GOT3 (cell line): Measurements from ENCODE around the gene ATP6V0B.

Experiments used
- DNase-seq: peaks from one replicate; lab custom pipeline; 2025; ENCODE audit warnings: mixed read lengths; lab: John Stamatoyannopoulos, UW

Gene ATP6V0B

DNA sequence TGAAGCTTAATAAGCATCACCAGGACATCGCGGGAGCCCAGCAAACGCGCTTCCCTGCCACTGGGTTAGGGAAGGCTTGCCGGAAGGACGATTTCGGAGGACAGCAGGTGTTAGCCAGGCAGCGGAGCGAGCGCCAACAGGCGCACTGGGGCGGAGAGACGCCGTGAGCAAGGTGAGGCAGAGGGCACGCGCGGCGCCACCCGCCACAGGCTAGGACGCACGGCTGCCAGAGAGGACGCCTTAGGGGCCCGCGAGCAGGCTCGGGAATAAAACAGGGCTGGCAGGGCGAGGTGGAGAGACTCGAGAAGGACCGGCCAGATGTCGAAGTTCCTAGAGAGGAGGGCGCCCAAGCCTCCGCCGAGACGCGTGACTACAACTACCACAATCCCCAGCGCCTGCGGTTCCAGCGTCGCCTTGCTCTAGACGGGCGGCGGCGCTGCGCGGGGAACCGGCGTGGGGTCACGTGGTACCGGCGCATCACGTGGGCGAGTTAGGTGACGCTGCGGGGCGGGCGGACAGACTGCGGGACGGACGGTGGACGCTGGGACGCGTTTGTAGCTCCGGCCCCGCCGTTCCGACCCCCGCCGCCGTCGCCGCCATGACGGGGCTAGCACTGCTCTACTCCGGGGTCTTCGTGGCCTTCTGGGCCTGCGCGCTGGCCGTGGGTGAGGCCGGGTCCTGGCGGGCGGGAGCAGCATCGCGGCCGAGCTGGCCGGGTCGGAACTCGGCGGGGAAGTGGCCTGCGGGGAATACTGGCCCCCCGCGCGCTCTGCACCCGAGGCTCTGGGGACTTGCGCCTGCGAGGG lies at the start of gene ATP6V0B:
Gene ATP6V0B (plus strand): TSS at position 518 of the 806 bp plus-strand sequence. CDS start 81 bp downstream, at position 599.
- peak; percentile 71 for DNase-seq

DNA sequence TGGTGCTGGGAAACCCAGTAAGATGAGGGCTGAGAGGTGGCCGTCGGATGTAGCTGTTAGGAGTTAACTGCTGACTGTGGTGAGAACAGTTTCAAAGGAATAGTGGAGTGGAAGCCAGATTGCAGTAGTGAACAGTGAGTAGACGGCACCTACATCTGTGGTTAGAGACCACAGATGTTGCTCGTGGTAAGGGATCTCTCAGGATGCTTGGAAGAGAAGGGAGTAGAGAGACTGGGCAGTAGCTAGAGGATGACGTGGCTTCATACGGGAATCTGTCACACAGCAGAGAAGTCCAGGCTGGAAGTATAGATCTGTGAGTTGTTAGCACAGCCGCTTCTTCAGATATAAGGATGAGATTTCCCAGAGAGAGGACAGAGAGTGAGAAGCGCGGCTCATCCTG lies 48.9 kb upstream of the ATP6V0B start:
- no peak for DNase-seq

- DNase-seq = no peak
Observed at GRCh38 chr1:43930168-43930948, 44.4 kb upstream of the ATP6V0B start.

DNA sequence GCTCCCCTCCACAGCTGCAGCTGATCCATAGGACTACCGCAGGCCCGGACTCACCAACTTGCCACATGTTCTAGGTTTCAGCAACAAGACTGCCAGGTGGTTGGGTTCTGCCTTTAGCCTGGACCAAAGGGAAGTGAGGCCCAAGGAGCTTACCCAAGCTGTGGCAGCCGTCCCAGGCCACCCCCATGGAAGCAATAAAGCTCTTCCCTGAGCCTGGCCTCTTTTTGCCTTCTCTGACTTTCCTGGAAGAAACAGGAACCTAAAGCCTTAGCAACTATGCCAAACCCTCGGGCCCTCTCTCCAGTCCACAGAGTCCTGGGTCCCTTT lies 43.8 kb upstream of the ATP6V0B start:
- DNase-seq = no peak

GRCh38 chr1:43931711-43932660 lies 42.8 kb upstream of the ATP6V0B start:
- DNase-seq = no peak

DNA sequence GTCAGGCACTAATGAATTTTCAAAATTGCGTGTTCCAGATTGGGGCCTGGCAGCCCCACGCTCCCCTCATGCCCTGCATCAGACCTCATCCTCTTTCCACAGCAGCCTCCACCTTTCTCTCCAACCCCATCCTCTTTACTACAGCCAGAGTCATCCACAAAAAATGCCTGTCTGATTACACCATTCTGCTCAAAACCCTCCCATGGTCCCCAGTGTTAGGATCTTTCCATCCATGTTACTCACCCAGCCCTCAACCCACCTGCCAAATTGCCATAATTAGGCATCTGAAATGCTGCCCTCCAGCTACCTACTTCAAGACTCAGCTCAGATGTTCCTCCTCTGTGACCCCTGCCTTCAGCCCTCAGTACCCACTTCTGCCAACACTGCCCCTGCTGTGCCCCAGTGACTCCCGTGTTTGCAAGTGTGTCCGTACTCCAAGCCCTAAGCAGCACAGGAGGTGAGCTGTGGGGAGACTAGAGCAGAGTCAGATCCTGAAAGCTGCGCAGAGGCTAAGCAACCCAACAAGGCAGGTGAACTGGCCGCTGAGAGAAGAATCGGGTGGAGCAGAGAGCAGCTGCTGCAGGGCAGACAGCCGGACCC lies 41.9 kb upstream of the ATP6V0B start:
- DNase-seq = no peak

- DNase-seq = no peak
Observed at GRCh38 chr1:43933386-43934100, 41.2 kb upstream of the ATP6V0B start, which contains the start of gene ARTN. TSS of gene ARTN (plus strand) at chr1:43933801. CDS start at chr1:43935657, 1,856 bp downstream.

- DNase-seq = no peak
Observed at GRCh38 chr1:43934101-43934985, 40.4 kb upstream of the ATP6V0B start.

GRCh38 chr1:43934986-43935324 lies 39.8 kb upstream of the ATP6V0B start:
- no peak for DNase-seq

DNA sequence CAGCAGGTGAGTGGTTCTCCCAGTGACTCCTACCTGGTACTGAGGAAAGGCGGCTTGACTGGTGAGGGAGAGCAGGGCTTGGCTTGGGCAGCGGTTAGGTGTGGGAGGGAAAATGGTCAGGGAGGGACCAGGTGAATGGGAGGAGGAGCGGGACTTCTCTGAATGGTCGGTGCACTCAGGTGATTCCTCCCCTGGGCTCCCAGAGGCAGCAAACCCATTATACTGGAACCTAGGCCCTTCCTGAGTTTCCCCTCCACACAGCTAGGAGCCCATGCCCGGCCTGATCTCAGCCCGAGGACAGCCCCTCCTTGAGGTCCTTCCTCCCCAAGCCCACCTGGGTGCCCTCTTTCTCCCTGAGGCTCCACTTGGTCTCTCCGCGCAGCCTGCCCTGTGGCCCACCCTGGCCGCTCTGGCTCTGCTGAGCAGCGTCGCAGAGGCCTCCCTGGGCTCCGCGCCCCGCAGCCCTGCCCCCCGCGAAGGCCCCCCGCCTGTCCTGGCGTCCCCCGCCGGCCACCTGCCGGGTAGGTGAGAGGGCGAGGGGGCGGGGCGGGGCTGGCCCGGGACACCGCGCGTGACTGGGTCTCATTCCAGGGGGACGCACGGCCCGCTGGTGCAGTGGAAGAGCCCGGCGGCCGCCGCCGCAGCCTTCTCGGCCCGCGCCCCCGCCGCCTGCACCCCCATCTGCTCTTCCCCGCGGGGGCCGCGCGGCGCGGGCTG lies 38.9 kb upstream of the ATP6V0B start:
- DNase-seq = no peak

DNA sequence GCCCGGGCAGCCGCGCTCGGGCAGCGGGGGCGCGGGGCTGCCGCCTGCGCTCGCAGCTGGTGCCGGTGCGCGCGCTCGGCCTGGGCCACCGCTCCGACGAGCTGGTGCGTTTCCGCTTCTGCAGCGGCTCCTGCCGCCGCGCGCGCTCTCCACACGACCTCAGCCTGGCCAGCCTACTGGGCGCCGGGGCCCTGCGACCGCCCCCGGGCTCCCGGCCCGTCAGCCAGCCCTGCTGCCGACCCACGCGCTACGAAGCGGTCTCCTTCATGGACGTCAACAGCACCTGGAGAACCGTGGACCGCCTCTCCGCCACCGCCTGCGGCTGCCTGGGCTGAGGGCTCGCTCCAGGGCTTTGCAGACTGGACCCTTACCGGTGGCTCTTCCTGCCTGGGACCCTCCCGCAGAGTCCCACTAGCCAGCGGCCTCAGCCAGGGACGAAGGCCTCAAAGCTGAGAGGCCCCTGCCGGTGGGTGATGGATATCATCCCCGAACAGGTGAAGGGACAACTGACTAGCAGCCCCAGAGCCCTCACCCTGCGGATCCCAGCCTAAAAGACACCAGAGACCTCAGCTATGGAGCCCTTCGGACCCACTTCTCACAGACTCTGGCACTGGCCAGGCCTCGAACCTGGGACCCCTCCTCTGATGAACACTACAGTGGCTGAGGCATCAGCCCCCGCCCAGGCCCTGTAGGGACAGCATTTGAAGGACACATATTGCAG lies 38.2 kb upstream of the ATP6V0B start:
- DNase-seq = no peak

DNA sequence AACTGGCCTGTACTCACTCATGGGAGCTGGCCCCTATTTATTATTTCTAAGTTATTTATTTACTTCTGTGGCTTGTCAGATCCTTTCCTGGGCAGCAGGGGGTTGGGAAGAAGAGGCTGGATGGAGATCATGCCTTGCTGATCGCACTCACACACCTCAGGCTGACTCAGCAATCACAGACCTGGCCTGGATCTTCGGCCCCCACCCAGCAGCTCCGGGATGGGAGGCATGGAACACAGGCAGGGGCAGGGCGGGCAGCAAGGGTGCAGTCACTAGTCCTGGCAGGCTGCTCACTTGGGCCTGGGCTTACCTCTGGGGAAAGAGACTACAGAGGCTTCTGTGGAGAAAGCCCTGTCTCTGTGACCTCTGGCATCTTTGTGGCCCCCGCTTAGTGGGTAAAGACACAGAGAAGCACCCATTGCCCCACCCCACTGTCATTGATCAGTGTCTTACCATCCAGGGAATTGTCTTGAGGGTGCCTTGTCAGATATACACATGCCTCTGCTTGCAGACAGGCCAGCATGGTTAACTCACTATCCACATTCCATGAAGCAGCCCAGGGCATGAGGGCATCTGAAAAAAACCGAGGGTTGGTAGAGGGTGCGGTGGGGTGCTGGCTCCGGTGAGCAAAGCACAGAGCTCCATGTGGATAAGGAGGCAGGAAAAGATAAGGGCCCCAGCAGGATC lies 37.4 kb upstream of the ATP6V0B start:
- no peak for DNase-seq

GRCh38 chr1:43938383-43938782 lies 36.4 kb upstream of the ATP6V0B start:
- DNase-seq = no peak

DNA sequence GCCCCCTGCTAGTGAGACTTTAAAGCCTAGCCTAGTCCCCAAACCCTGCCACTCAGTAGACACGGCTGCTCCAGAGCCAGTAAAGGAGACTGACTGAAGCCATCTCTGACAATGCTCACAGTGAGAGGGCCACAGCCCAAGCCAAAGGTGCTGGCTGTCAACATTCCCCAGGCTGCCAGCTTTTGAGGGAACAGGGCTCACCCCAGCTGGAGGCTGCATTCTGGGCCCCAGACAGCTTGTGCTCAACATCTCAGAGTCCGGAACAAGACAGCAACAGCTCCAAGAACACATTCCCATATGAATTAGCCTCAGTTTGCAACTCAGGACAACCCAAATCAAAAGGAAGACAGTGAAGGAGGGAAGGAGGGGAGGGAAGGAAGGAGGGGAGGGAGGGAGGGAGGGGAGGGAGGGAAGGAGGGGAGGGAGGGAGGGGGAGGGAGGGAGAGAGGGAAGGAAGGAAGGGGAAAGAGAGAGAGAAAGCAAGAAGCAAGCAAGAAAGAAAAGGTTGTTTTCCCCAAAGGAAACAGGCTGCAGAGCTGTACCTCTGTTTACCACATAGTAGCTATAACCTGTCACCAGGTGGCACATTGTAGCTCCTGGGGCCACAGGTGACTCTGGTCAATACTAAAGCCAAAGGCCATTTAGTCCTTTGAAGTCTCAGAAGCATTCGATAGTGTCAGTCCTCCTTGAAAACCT lies 35.7 kb upstream of the ATP6V0B start:
- no peak for DNase-seq

DNA sequence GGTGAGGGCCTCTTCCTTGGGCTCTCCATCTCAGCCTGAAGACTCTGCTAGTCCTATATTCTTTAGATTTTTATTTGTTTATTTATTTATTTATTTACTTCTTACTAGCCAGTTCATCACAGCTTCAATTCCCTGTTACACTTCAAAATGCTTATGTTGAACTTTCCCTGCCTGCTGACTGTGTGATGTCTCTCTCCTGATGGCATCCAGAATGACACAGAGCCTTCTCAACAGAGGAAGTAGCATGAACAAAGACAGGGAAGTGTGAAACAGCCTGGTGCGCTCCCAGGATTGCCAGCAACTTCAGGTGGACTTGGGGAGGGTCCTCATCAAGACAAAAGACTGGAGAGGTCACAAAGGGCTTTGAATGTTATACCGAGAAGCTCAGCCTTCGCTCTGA lies 32.3 kb upstream of the ATP6V0B start:
- no peak for DNase-seq

- no peak for DNase-seq
Observed at GRCh38 chr1:43944860-43945259, 29.9 kb upstream of the ATP6V0B start.

GRCh38 chr1:43945674-43946235 lies 29.0 kb upstream of the ATP6V0B start:
- no peak for DNase-seq
